HG03520 (cell line): Measurements from ENCODE around the gene CD40LG.

ENCODE experiments used
- ATAC-seq: cut with Tn5 transposase; IDR thresholded peaks from one replicate; pipeline ENCODE4 v1.9.1; 2021; ENCODE audit warnings: mild to moderate bottlenecking, moderate library complexity; ENCODE audit not compliant: unreplicated experiment

Gene CD40LG

DNA sequence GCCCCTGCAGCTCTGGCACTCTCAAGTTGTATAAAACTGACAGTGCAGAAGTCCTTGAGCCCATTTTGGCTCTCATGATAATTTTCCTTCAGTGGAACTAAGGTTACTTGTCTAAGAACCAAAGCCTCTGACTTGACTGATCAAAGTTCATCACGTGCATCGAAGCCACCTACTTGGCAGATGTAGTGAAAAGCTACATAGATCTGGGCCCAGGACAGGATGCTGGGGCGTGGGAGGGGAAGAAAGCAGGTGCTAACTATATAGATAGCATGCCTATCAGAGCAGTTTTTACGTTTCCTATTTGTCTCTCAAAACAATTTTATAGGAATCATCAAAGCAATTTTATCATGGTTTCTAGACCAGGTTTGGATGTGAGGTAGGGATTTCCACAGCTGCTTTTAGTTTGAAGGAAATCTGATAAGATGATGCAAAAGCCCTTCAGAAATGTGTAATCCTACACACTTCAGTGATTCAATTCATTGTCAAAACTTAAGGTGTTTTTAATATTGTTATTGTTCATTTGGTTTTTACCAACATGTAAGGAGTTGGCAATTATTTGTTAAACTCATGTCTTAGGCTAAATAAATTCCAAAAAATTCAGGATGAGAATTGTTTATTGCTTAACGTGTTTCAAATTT, 1.2 kb upstream of the CD40LG start:
- ATAC-seq, result no peak

DNA sequence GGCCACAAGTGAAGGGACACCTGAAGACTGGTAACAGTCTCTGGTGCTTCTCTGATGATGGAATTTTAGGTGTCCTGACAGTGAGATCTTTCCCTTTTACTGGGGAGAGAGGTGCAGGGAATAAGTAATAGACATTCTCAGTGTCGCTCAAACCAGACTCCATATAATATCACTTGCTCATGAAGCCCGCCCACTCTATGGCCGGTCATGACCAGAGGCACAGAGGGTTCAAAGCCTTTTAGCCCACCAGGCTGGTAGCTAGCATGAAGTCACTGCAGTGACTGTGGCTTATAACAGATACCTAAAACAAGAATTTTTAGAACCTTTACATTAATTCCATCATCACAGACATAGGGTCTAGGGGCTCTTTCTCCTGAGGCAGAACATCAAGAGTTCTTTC, 2.9 kb downstream of the CD40LG start:
- no peak for ATAC-seq

DNA sequence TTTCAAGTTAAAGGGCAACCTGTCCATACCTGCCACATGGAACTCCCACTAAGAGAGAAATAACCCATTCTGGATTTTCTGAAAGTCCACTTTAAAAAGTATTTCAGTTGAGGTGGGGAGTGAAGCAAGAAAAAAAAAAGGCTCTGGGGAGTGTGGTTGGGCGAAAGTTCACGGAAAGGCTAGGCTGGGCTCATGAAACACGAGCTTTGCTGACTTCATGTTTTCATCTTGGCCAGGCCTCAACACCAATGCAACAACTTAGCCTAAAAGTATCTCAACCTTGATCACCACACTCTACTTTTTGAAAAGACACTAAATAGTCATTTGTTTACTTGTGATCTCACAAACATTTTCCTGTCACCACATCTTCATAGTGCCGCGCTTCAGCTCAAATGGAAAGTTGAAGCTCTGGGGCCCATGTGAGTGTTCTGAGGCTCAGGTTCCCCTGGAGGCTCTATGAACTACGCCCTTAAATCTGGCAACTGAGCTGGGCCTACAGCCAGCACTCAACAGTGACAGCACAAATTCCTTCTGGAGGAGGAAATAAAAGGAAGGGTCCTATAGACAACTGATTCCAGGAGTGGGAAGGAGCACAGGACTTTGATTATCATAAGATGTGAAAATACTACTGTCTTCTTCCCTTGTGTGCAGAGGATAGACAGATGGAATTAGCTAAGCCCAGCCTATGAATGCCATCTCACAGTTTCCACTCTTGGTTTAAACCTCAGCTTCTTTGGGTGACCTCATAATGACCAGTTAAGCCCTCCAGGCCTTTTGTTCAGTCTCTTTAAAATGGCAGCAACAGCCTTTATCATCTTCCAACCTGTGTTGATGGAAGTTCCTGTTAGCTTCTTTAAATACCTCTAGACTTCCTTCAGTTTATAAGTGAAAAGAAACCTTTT, 5.1 kb downstream of the CD40LG start:
- ATAC-seq, result no peak

GRCh38 chrX:136656361-136656964, 8.5 kb downstream of the CD40LG start:
- no peak for ATAC-seq

DNA sequence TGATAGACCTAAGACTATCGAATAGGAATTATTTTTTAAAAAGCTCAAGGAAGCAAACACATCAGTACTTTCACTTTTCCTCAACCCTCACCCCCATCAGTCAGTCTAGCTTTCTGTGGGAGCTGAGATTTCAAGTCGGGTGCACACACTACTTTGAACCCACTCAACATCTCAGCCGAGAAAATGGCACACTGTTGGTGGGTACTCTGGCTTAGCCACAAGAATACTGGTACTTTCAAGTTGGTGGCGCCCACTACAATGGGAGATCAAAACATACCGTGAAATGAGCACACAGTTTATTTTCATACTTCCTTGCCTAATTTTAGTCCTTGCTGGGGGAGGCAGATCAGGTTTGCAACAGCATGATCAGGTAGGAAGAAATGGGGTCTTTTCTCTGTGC, 10.2 kb downstream of the CD40LG start:
- no peak for ATAC-seq

- no peak for ATAC-seq
Measured at GRCh38 chrX:136659174-136659573, 11.2 kb downstream of the CD40LG start.

DNA sequence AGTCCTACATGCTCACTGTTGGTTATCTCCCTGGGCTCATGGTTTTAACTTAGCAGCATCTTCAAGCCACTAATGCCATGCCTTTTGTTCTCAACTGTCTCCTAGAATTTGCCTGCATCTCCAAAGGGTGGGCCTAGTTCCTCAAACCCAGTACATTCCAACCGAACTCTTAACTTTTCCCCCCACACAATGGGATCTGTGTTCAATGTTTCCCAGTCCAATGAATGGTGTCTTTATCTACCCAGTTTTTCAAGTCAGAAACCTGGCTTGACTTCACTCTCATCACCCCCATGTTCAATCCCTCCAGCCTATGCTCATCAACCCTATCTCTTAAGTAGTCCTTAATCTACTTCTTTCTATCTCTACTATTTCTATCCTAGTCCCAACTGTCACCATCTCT, 12.9 kb downstream of the CD40LG start:
- no peak for ATAC-seq

DNA sequence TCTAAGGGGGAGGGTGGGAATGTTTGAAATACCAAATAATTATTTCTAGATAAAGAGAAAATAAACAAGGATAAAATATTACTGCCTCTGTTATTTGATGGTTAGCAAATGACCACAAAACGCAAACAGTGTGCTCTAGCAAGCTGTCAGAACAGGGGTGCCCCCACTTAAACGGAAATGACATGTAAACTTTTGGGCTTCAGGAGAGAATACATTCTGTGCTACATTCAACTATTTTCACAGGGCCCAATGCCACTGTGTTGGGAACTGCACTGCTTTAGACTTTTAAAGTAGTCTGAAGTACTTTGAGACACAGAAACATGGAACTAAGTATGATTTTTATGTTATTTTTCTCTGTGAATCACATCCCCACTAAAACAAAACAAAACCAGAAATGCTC, 14.1 kb downstream of the CD40LG start:
- no peak for ATAC-seq

DNA sequence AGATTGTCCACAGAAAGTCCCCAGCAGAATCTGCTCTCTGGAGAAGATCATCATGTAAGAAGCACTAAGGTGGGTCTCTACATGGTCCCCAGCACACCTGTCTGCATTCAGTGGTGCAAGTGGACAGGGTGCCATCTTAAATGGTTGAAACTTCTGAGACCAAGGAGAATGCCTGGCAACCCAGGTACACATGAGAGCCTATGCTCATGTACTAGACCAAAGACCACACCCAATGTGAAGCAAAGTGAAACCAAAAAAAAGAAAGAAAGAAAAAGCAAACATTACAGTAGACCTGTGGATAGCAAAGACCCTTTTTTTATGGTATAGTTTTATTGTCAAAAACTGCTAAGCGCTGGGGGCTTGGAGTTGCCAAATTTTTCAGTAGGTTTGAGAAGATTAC, 15.0 kb downstream of the CD40LG start:
- ATAC-seq, result no peak

DNA sequence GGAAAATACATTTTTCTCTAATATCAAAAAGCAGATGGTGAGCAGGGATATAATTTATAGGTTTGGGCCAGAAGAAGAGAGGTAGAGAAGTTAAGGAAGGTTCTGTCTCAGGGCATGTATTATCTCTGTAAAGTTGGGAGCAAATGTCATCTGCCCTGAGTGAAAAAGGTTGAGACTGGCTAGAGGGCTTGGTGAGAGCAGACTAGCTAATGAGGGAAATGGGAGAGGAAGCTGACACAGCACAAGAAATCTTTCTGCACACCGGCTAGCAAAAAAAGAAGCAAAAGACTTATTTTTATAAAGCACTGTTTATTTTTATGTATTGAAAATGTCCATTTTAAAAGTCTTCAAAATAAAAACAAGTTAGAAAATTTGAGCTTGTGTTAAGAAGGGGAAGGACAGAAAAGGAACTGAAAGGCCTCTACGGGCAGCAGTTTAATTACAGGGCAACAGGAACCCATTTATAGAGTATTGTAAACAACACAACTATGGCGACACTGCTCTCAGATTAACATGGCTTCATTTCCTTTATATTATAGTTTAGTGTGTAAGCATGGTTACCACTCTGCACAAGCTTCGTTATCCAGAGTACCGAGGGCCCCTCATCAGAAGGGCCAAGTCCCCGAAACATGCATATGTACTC, 17.4 kb downstream of the CD40LG start:
- peak; percentile 56 for ATAC-seq

DNA sequence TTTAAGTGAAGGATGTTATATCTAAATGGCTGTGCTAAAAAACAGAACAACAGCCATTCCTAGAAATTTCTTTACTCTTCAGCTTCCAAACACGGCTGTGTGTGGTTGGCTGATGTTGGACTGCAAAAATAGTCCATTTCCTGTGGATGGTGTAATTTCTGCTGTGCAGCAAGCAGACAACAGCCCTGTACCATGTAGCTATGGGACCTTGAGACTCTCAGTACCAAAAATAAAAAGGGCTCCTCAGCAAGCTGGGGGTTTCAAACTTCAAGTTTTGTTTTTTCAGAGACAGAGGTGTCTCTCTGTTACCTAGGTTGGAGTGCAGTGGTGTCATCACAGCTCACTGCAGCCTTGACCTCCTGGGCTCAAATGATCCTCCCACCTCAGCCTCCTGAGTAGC, 18.1 kb downstream of the CD40LG start:
- ATAC-seq, result peak; percentile 41

DNA sequence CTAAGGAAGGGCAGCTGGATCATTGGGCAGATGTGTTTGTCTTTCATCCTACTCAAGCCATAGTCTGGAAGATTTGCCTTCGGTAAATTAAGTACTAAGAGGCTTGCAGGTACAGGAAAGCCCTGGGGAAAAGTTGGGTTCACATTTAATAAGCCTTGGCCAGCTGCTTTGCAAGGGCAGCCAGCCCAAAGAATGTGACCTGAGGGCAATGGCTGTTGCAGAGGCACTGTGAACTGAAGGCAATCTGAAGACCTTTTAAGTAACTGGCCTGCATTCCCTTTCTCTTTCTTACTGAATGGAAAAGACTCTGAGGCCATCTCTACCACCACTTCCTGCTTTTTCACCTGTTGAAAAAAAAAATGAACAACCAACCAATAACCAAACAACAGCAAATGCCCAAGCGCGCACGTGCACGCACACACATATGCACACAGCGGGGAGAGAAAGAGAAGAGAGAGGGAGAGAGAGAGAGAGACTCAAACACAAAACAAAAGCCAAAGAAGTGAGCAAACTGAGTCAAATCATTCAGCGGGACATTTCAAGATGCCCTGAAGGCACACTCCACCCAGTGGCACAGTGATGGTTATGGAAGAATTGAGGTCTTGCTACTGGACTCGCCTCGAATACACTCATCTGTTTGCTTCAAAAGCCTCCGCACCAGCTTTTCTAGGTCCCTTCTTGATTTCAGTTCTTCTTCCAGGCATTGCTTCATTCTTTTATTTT, 19.6 kb downstream of the CD40LG start:
- no peak for ATAC-seq

DNA sequence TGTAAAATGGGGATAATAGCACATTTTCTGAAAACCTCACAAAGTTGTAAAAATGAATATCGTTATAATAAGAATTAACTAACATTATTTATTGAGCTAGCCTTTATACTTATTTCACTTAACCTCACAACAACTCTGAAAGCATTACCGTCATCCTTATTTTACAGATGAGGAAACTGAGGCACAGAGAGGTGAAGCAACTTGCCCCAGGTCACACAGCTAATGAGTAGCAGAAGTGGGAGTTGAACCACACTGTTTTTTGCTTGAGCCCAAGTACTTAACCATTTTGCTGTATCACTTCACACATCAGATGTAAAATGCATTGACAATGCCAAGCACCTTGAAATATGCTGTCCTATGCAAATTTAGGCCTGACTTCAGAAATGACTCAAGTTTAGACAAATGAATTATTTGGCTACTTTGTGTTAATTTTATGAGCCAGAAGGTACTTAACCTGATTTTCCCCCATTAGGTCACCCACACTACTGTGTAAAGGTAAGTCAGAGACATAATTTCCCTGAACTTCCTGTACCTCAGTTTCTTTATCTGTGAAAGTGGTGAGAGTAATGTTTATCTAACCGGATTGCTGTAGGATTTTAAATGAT, 23.1 kb downstream of the CD40LG start:
- peak; percentile 45 for ATAC-seq

GRCh38 chrX:136674270-136674985, 26.5 kb downstream of the CD40LG start:
- no peak for ATAC-seq

DNA sequence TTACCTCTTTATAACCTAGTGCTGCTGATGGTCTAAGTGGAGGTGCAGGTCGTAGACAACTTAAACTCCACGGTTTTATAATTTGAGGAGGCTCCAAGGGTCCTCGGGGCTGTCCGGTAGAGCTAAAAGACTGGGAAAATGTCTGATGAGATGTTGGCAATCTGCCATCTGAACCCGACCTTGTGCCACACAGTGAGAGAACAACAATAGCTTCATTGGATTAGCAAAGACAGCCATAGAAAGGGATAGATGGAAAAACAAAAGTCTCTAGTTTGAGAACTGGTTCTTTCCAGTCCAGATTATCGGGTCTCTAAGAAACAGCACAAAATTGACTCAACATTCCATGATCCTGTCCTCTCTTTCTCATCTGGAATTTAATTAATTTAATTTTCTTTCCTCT, 31.6 kb downstream of the CD40LG start:
- ATAC-seq, result no peak

DNA sequence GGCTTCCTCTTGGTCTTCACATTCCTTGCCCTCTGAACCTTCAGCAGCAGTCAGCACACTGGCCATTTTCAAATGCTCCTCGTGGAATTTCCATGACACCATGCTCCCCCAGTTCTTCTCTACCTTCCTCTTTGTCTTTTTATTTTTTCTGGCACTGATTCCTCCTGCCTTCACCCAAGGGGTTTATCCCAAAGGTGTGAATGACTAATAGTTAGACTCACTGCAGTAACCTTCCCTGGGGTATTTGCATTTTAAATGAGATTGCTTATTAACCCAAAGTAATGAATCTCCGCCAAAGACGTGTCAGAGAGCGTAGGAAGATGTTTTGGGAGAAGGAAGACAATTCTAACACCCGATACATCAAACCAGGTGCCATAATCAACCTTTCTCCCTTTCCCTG, 36.2 kb downstream of the CD40LG start:
- no peak for ATAC-seq

- ATAC-seq, result no peak
Measured at GRCh38 chrX:136687457-136687856, 39.5 kb downstream of the CD40LG start.

DNA sequence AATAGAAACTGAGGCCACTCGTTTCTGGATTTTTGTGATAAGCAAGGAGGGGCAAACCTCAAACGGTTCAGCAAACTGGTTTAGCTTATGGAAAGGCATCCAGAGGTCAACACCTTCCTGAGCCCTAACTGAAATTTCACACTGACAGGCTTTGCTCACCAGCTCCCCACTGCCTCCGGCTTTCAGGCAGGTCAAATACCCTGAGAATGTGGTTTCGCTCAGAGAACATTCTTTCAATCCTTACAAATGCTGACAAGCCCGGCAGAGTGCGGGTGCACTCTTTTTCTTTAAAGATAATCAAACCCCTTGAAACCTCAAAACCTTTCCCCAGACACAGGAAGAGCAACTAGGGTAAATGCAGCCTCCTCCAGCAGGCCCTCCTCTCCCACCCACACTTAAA, 41.5 kb downstream of the CD40LG start:
- ATAC-seq, result no peak

DNA sequence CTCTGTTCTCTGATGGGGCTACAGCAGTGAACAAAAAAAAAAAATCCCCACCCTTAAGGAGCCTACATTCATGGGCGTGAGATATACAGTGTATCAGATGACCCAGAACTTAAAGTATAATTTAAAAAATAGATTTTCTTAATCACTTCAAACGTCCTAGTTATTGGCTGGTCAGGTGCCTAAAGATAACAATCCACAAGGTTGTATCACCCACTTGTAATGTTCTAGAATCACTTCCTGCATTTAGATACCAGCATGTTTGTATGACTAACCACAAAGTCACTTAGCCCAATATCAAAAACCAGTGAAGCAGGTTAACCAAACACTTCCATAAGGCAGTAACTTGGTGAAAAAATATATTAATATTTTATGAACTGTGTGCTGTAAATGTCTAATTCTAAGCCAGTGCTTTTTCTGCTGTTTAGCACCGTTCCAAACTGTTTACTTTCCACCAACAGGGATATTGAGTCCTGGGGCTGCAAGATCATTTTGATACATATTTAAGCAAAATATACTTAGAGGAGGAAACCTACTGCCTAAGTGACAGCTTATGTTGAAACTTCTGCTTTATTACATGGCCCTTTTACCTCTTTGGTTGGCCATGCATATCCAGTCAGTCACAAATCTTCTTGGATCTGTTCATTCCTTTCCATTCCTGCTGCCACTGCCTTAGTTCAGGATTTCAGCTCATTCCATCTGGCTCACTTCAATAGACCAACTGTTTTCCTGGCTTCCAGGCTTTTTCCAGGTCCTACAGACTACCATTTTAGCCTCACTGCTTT, 43.3 kb downstream of the CD40LG start:
- no peak for ATAC-seq
